ENCODE results near the gene SCLT1.

Gene SCLT1

GRCh38 chr4:128866691-128867090 is 226.6 kb downstream of the SCLT1 start:
- Histone ChIP-seq H3K36me3 (ENCODE audit: insufficient read depth, low read depth, low read length) (peaks cover 100% of the 10 kb centered on the region), H3K9ac (ENCODE audit: low read depth, low read length) (no peak overlapping the region), H3K27me3 (ENCODE audit: insufficient read depth, low read length) (no peaks in the 10 kb centered on the region)

DNA sequence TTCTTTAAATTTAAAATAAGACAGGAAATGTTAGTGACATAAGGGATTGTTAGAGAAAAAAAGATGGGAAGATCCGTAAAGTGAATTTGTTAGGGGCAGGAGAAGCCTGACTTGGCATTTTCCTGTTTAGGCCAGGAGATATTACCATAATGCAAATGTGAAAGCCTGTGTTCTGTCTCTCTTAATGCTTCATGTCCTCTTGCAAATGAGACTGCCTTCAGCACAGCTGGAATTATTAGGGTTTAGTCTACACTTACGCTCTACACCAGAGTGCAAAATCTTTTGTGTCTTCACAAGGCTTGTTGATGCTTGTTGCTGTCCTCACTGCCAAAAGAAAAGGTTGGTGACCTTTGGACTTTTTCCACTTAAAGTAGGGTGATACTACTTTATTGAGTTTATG is 227.1 kb downstream of the SCLT1 start:
- Histone ChIP-seq H3K36me3 (ENCODE audit: insufficient read depth, low read depth, low read length) (peaks cover 100% of the 10 kb centered on the region), H3K27ac (ENCODE audit: low read length) (no peak overlapping the region), H3K9me3 (ENCODE audit: insufficient read depth, low read depth, low read length) (no peaks in the 10 kb centered on the region), H3K27me3 (ENCODE audit: insufficient read depth, low read length) (no peaks in the 10 kb centered on the region), H3K9ac (ENCODE audit: low read depth, low read length) (no peak overlapping the region), H3K4me3 (ENCODE audit: low read length) (no peak overlapping the region), H3K4me1 (ENCODE audit: insufficient read depth, low read length) (peaks cover 11% of the 10 kb centered on the region; the same call in 1 of the 2 replicates)

More at GRCh38 chr4:128866691-128867090, 226.6 kb downstream of the SCLT1 start:
- no peaks in the 10 kb centered on the region for H3K9me3 ChIP-seq (ENCODE audit: insufficient read depth, low read depth, low read length)
- no peak overlapping the region for H3K4me3 ChIP-seq (ENCODE audit: low read length)
- H3K27ac ChIP-seq (ENCODE audit: low read length): no peak overlapping the region
- peaks cover 11% of the 10 kb centered on the region; the same call in 1 of the 2 replicates for H3K4me1 ChIP-seq (ENCODE audit: insufficient read depth, low read length)

DNA sequence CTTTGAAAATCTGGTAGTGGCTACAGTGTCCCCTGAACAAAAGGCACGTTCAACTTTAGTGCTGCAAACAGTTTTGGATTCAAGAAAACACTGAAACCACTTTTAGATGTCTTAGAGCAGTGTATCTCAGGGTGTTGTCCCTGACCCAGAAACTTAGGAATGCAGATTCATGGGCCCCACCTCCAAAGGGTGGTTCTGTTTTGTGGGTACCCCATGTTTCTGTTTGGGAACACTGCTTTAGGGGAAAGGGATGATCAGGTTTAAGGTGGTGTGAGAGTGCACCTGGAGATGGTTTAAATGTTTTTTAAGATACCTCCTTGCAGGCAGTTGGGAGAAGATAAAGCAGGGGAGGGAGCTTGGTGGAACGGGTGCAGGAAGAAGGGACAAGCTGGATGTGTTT is 228.2 kb downstream of the SCLT1 start:
- peaks cover 11% of the 10 kb centered on the region; the same call in 1 of the 2 replicates for H3K4me1 ChIP-seq (ENCODE audit: insufficient read depth, low read length)
- no peak overlapping the region for H3K4me3 ChIP-seq (ENCODE audit: low read length)
- H3K9ac ChIP-seq (ENCODE audit: low read depth, low read length): no peak overlapping the region
- peaks cover 100% of the 10 kb centered on the region for H3K36me3 ChIP-seq (ENCODE audit: insufficient read depth, low read depth, low read length)
- H3K9me3 ChIP-seq (ENCODE audit: insufficient read depth, low read depth, low read length): no peaks in the 10 kb centered on the region
- no peak overlapping the region for H3K27ac ChIP-seq (ENCODE audit: low read length)
- no peaks in the 10 kb centered on the region for H3K27me3 ChIP-seq (ENCODE audit: insufficient read depth, low read length)

DNA sequence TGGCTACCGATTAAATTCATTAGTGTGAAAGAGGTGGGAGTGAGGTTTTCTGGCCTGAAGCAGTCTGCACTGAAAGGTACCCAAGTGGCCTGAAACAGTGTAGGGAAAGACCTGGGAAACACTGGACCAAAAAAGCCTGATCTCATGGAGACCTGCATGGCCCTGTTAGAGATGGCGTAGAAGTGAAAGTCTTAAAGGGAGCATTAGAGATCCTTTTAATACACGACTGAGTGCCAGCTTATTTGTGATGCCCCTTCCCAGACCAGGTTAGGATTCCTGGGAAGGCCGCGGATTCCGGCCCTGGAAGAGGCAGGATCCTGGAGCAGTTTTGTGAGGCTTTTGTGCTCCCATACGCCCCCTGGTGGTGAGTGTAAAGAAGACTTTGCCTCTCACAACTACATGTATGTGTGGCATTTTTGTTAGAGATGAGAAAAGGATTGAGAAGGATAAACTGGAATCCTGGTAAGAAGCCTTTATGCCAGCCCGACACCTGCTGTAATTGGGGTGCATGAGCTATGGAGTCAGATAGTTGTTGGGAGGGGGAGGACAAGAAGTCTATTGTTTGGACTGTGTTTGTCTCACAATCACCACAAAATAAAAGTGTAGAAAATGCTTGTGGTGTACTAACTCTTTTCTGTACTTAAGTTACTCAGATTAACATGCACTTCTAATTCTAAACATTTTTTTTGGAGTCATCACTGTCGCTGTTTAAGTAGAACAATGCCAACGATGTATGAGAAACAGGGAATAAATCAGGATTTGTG is 229.8 kb downstream of the SCLT1 start:
- H3K4me3 ChIP-seq (ENCODE audit: low read length): no peak overlapping the region
- peaks cover 100% of the 10 kb centered on the region for H3K36me3 ChIP-seq (ENCODE audit: insufficient read depth, low read depth, low read length)
- H3K4me1 ChIP-seq (ENCODE audit: insufficient read depth, low read length): peaks cover 11% of the 10 kb centered on the region
- H3K27ac ChIP-seq (ENCODE audit: low read length): no peak overlapping the region
- H3K9ac ChIP-seq (ENCODE audit: low read depth, low read length): no peak overlapping the region
- H3K27me3 ChIP-seq (ENCODE audit: insufficient read depth, low read length): no peaks in the 10 kb centered on the region
- no peaks in the 10 kb centered on the region for H3K9me3 ChIP-seq (ENCODE audit: insufficient read depth, low read depth, low read length)

- no peak overlapping the region for H3K9ac ChIP-seq (ENCODE audit: low read depth, low read length)
- H3K4me3 ChIP-seq (ENCODE audit: low read length): no peak overlapping the region
- no peaks in the 10 kb centered on the region for H3K27me3 ChIP-seq (ENCODE audit: insufficient read depth, low read length)
- H3K27ac ChIP-seq (ENCODE audit: low read length): no peak overlapping the region
- H3K36me3 ChIP-seq (ENCODE audit: insufficient read depth, low read depth, low read length): peaks cover 100% of the 10 kb centered on the region
- H3K9me3 ChIP-seq (ENCODE audit: insufficient read depth, low read depth, low read length): no peaks in the 10 kb centered on the region
- peaks cover 11% of the 10 kb centered on the region for H3K4me1 ChIP-seq (ENCODE audit: insufficient read depth, low read length)
These were observed 230.6 kb downstream of the SCLT1 start for GRCh38 chr4:128862608-128863311.

- H3K36me3 ChIP-seq (ENCODE audit: insufficient read depth, low read depth, low read length): peaks cover 100% of the 10 kb centered on the region
- H3K27me3 ChIP-seq (ENCODE audit: insufficient read depth, low read length): no peaks in the 10 kb centered on the region
- H3K9me3 ChIP-seq (ENCODE audit: insufficient read depth, low read depth, low read length): no peaks in the 10 kb centered on the region
- H3K4me3 ChIP-seq (ENCODE audit: low read length): no peak overlapping the region
- H3K4me1 ChIP-seq (ENCODE audit: insufficient read depth, low read length): peaks cover 11% of the 10 kb centered on the region
- no peak overlapping the region for H3K27ac ChIP-seq (ENCODE audit: low read length)
- no peak overlapping the region for H3K9ac ChIP-seq (ENCODE audit: low read depth, low read length)
These were observed 231.4 kb downstream of the SCLT1 start for GRCh38 chr4:128861856-128862518.

- Histone ChIP-seq H3K4me1 (ENCODE audit: insufficient read depth, low read length) (peaks cover 7% of the 10 kb centered on the region), H3K9me3 (ENCODE audit: insufficient read depth, low read depth, low read length) (no peaks in the 10 kb centered on the region), H3K4me3 (ENCODE audit: low read length) (no peak overlapping the region), H3K9ac (ENCODE audit: low read depth, low read length) (no peak overlapping the region; the same call in 1 of the 2 replicates), H3K27me3 (ENCODE audit: insufficient read depth, low read length) (no peaks in the 10 kb centered on the region), H3K36me3 (ENCODE audit: insufficient read depth, low read depth, low read length) (peaks cover 100% of the 10 kb centered on the region), H3K27ac (ENCODE audit: low read length) (no peak overlapping the region)
These were observed 233.3 kb downstream of the SCLT1 start for GRCh38 chr4:128859887-128860677.

- Histone ChIP-seq H3K4me3 (ENCODE audit: low read length) (no peak overlapping the region), H3K27me3 (ENCODE audit: insufficient read depth, low read length) (no peaks in the 10 kb centered on the region), H3K4me1 (ENCODE audit: insufficient read depth, low read length) (no peaks in the 10 kb centered on the region; the same call in 1 of the 2 replicates), H3K9me3 (ENCODE audit: insufficient read depth, low read depth, low read length) (no peaks in the 10 kb centered on the region), H3K36me3 (ENCODE audit: insufficient read depth, low read depth, low read length) (peaks cover 100% of the 10 kb centered on the region), H3K27ac (ENCODE audit: low read length) (no peak overlapping the region), H3K9ac (ENCODE audit: low read depth, low read length) (no peak overlapping the region)
These were observed 234.3 kb downstream of the SCLT1 start for GRCh38 chr4:128858879-128859671.

DNA sequence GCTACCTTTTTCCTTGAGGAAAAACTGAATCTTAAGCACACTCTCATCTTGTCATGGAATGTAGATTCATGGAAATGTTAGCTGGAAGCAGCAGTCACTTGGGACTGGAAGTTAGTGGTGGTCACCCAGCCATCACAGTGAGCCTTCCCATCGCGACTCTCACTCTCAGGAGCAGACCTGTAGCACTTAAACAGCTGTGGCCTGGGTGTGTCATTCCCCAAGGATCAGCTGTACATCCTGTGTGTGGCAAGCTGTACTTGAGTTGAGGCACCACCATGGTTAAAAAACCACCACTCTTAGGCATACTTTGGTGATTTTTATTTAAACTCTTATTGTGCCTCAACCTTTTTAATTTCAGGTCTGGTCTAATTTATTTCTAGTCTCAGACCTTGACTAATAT is 237.1 kb downstream of the SCLT1 start:
- no peaks in the 10 kb centered on the region; the same call in 1 of the 2 replicates for H3K4me1 ChIP-seq (ENCODE audit: insufficient read depth, low read length)
- H3K36me3 ChIP-seq (ENCODE audit: insufficient read depth, low read depth, low read length): peaks cover 100% of the 10 kb centered on the region
- H3K27me3 ChIP-seq (ENCODE audit: insufficient read depth, low read length): no peaks in the 10 kb centered on the region
- no peak overlapping the region for H3K27ac ChIP-seq (ENCODE audit: low read length)
- no peak overlapping the region for H3K9ac ChIP-seq (ENCODE audit: low read depth, low read length)
- no peak overlapping the region for H3K4me3 ChIP-seq (ENCODE audit: low read length)
- no peaks in the 10 kb centered on the region for H3K9me3 ChIP-seq (ENCODE audit: insufficient read depth, low read depth, low read length)

DNA sequence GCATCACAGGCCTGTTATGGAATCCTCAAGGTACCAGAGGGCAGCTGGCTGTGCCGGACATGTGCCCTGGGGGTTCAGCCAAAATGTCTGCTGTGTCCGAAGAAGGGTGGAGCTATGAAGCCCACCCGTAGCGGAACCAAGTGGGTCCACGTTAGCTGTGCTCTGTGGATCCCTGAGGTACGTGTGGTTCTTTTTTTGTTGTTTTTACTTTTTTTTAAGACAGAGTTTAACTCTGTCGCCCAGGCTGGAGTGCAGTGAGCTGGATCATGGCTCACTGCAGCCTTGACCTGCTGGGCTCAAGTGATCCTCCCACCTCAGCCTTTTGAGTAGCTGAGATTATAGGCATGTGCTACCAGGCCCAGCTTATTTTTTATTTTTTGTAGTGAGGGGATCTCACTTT is 237.7 kb downstream of the SCLT1 start:
- no peaks in the 10 kb centered on the region; the same call in 1 of the 2 replicates for H3K4me1 ChIP-seq (ENCODE audit: insufficient read depth, low read length)
- no peak overlapping the region for H3K4me3 ChIP-seq (ENCODE audit: low read length)
- H3K9me3 ChIP-seq (ENCODE audit: insufficient read depth, low read depth, low read length): no peaks in the 10 kb centered on the region
- no peaks in the 10 kb centered on the region for H3K27me3 ChIP-seq (ENCODE audit: insufficient read depth, low read length)
- peaks cover 100% of the 10 kb centered on the region for H3K36me3 ChIP-seq (ENCODE audit: insufficient read depth, low read depth, low read length)
- no peak overlapping the region for H3K27ac ChIP-seq (ENCODE audit: low read length)
- H3K9ac ChIP-seq (ENCODE audit: low read depth, low read length): no peak overlapping the region
